ENCODE results near the gene CACNA1E.
A peak's percentile ranks its signal among the peaks of the same experiment; 100 is the strongest.

CACNA1E gene

GRCh38 chr1:181608386-181608785, 125.1 kb downstream of the CACNA1E start:
- no peak for TF ChIP-seq JUND (IDR thresholded peaks at IDR 0.05; ENCODE audit: low read depth)
- no peak for DNase-seq (ENCODE audit: low read depth in 1 of 2, low spot score in 1 of 2)
- in situ Hi-C loops (cut with HindIII; ENCODE audit: low pct_unique_long_range_greater_than_20kb, low sequenced_read_pairs): no loop called here

- no peak for TF ChIP-seq JUND (IDR thresholded peaks at IDR 0.05; ENCODE audit: low read depth)
- in situ Hi-C loops (cut with HindIII; ENCODE audit: low pct_unique_long_range_greater_than_20kb, low sequenced_read_pairs): no loop called here
Observed at GRCh38 chr1:181608948-181609347, 125.6 kb downstream of the CACNA1E start.

GRCh38 chr1:181612100-181612499, 128.8 kb downstream of the CACNA1E start:
- no peak for TF ChIP-seq JUND (IDR thresholded peaks at IDR 0.05; ENCODE audit: low read depth)
- no peak for DNase-seq (ENCODE audit: low read depth in 1 of 2, low spot score in 1 of 2)
- in situ Hi-C loops (cut with HindIII; ENCODE audit: low pct_unique_long_range_greater_than_20kb, low sequenced_read_pairs): no loop called here

More at GRCh38 chr1:181608948-181609347, 125.6 kb downstream of the CACNA1E start:
- DNase-seq (ENCODE audit: low read depth in 1 of 2, low spot score in 1 of 2): no peak

- TF ChIP-seq JUND (IDR thresholded peaks at IDR 0.05; ENCODE audit: low read depth): no peak
- DNase-seq (ENCODE audit: low read depth in 1 of 2, low spot score in 1 of 2): no peak
- in situ Hi-C loops (cut with HindIII; ENCODE audit: low pct_unique_long_range_greater_than_20kb, low sequenced_read_pairs): no loop called here
Observed at GRCh38 chr1:181618559-181618958, 135.2 kb downstream of the CACNA1E start.

- TF ChIP-seq JUND (IDR thresholded peaks at IDR 0.05; ENCODE audit: low read depth): no peak
- DNase-seq (ENCODE audit: low read depth in 1 of 2, low spot score in 1 of 2): no peak
- in situ Hi-C loops (cut with HindIII; ENCODE audit: low pct_unique_long_range_greater_than_20kb, low sequenced_read_pairs): no loop called here
Observed at GRCh38 chr1:181620183-181620582, 136.9 kb downstream of the CACNA1E start.

GRCh38 chr1:181623850-181624249, 140.5 kb downstream of the CACNA1E start:
- in situ Hi-C loops (cut with HindIII; ENCODE audit: low pct_unique_long_range_greater_than_20kb, low sequenced_read_pairs): no loop called here
- no peak for DNase-seq (ENCODE audit: low read depth in 1 of 2, low spot score in 1 of 2)
- no peak for TF ChIP-seq JUND (IDR thresholded peaks at IDR 0.05; ENCODE audit: low read depth)

GRCh38 chr1:181626279-181626938, 143.1 kb downstream of the CACNA1E start:
- in situ Hi-C loops (cut with HindIII; ENCODE audit: low pct_unique_long_range_greater_than_20kb, low sequenced_read_pairs): no loop called here
- no peak for TF ChIP-seq JUND (IDR thresholded peaks at IDR 0.05; ENCODE audit: low read depth)

GRCh38 chr1:181630398-181630797, 147.1 kb downstream of the CACNA1E start:
- in situ Hi-C loops (cut with HindIII; ENCODE audit: low pct_unique_long_range_greater_than_20kb, low sequenced_read_pairs): no loop called here
- no peak for DNase-seq (ENCODE audit: low read depth in 1 of 2, low spot score in 1 of 2)
- no peak for TF ChIP-seq JUND (IDR thresholded peaks at IDR 0.05; ENCODE audit: low read depth)

More at GRCh38 chr1:181626279-181626938, 143.1 kb downstream of the CACNA1E start:
- no peak for DNase-seq (ENCODE audit: low read depth in 1 of 2, low spot score in 1 of 2)

- peak in 1 of 2 experiments; percentile 13 for DNase-seq (ENCODE audit: low read depth in 1 of 2, low spot score in 1 of 2)
- in situ Hi-C loops (cut with HindIII; ENCODE audit: low pct_unique_long_range_greater_than_20kb, low sequenced_read_pairs): no loop called here
- TF ChIP-seq JUND (IDR thresholded peaks at IDR 0.05; ENCODE audit: low read depth): no peak
Observed at GRCh38 chr1:181630838-181631237, 147.5 kb downstream of the CACNA1E start.

- no peak for TF ChIP-seq JUND (IDR thresholded peaks at IDR 0.05; ENCODE audit: low read depth)
- in situ Hi-C loops (cut with HindIII; ENCODE audit: low pct_unique_long_range_greater_than_20kb, low sequenced_read_pairs): no loop called here
- DNase-seq (ENCODE audit: low read depth in 1 of 2, low spot score in 1 of 2): no peak
Observed at GRCh38 chr1:181632492-181632891, 149.2 kb downstream of the CACNA1E start.

- DNase-seq (ENCODE audit: low read depth in 1 of 2, low spot score in 1 of 2): no peak
- in situ Hi-C loops (cut with HindIII; ENCODE audit: low pct_unique_long_range_greater_than_20kb, low sequenced_read_pairs): no loop called here
- no peak for TF ChIP-seq JUND (IDR thresholded peaks at IDR 0.05; ENCODE audit: low read depth)
Observed at GRCh38 chr1:181632960-181633359, 149.6 kb downstream of the CACNA1E start.

GRCh38 chr1:181635110-181635509, 151.8 kb downstream of the CACNA1E start:
- in situ Hi-C loops (cut with HindIII; ENCODE audit: low pct_unique_long_range_greater_than_20kb, low sequenced_read_pairs): no loop called here
- TF ChIP-seq JUND (IDR thresholded peaks at IDR 0.05; ENCODE audit: low read depth): no peak
- no peak for DNase-seq (ENCODE audit: low read depth in 1 of 2, low spot score in 1 of 2)

GRCh38 chr1:181637998-181638397, 154.7 kb downstream of the CACNA1E start:
- no peak for TF ChIP-seq JUND (IDR thresholded peaks at IDR 0.05; ENCODE audit: low read depth)
- DNase-seq (ENCODE audit: low read depth in 1 of 2, low spot score in 1 of 2): no peak
- in situ Hi-C loops (cut with HindIII; ENCODE audit: low pct_unique_long_range_greater_than_20kb, low sequenced_read_pairs): no loop called here

- no peak for DNase-seq (ENCODE audit: low read depth in 1 of 2, low spot score in 1 of 2)
- in situ Hi-C loops (cut with HindIII; ENCODE audit: low pct_unique_long_range_greater_than_20kb, low sequenced_read_pairs): no loop called here
- no peak for TF ChIP-seq JUND (IDR thresholded peaks at IDR 0.05; ENCODE audit: low read depth)
Observed at GRCh38 chr1:181640956-181641355, 157.6 kb downstream of the CACNA1E start.

Data from T47D (cell line).